Measurements from ENCODE around the gene UBR4.

GRCh38 chr1:19066248-19066873, 143.7 kb downstream of the UBR4 start:
- no peak for TF ChIP-seq SUZ12 (IDR thresholded peaks at IDR 0.05)
- TF ChIP-seq BHLHE40 (IDR thresholded peaks at IDR 0.05; ENCODE audit: borderline replicate concordance), result no peak
- TF ChIP-seq LEF1 (IDR thresholded peaks at IDR 0.05; ENCODE audit: borderline replicate concordance), result no peak
- no peak for TF ChIP-seq ARNT (IDR thresholded peaks at IDR 0.05)
- no peak for TF ChIP-seq FOXA1 (IDR thresholded peaks at IDR 0.05)
- TF ChIP-seq SP1 (IDR thresholded peaks at IDR 0.05), result no peak
- TF ChIP-seq HDGF (IDR thresholded peaks at IDR 0.05; ENCODE audit: borderline replicate concordance), result no peak
- TF ChIP-seq FOXK2 (IDR thresholded peaks at IDR 0.05), result no peak
- no peak for TF ChIP-seq TARDBP (IDR thresholded peaks at IDR 0.05)
- no peak for TF ChIP-seq PKNOX1 (IDR thresholded peaks at IDR 0.05)
- no peak for TF ChIP-seq ZNF384 (IDR thresholded peaks at IDR 0.05)
- no peak for TF ChIP-seq FOXM1 (IDR thresholded peaks at IDR 0.05; ENCODE audit: borderline replicate concordance)
- TF ChIP-seq ELF4 (IDR thresholded peaks at IDR 0.05), result no peak
